Erythroblast (primary cell): Measurements from ENCODE around the gene DNAJC1.
A peak's percentile ranks its signal among the peaks of the same experiment; 100 is the strongest.
"Not testable (repeated sequence)": the region's sequence is repeated elsewhere in the genome, so short reads cannot be mapped to it uniquely, and the experiment has no call there.

Source experiments
- DNase-seq, 2 experiments: peaks; one replicate each; lab custom pipeline; 2025; lab: John Stamatoyannopoulos, UW
- GATA1 ChIP-seq: IDR thresholded peaks from 2 replicates; pipeline ENCODE4 v1.6.1; 2011; ENCODE audit warnings: low read depth, mild to moderate bottlenecking, control low read depth, low read length, moderate library complexity
- POLR2A ChIP-seq: IDR thresholded peaks from 2 replicates; pipeline ENCODE4 v1.6.1; 2011; ENCODE audit warnings: mild to moderate bottlenecking, low read length

Gene DNAJC1

DNA sequence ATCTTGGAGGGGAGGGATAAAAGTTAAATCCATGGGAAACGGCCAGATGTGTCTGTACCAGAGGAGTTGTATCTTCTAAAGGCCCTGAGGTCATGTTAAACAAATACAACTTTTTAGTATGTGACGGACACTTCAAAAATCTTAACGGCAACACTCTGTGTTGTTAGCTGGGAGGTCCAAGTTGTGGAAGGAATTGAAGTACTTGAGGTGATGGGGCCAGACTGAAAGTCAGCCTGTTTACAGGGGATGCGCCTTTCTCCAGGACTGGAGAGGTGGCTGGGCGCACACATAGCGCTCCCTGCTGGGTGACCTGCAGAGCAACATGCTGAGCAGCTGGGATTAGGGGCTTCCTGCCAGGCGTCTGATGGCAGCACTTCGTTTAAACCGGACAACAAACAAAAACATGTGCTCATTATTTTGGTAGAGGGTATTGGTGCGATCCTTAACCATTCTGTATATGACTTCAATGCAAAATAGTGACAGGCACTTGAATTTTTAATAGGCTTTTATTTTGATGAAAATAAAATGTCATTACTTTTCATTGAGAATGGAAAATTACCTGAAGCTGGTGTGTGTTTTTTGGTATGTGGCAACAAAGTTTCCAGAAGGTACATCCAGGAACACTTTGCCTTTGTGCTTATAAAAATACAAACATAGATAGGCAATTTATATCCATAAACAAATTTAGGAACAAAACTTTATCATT, 271.3 kb downstream of the DNAJC1 start:
- peak; percentile 79 to 87 for DNase-seq
- TF ChIP-seq GATA1 (no peak), POLR2A (no peak)

DNA sequence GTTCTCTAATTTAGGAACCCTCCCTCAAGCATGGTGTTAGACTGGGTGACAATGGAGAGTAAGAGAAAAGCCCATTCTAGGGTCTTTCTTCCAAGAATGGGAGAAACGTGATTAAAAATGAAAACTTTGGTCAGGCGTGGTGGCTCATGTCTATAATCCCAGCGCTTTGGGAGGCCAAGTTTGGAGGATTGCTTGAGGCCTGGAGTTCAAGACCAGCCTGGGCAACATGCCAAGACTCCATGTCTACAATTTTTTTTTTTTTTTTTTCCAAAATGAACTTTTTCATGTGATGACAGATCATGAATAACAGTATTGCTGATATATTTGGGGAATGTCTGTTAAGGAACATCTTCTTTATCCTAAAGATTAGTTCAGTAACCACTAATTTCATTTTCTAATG, 274.9 kb downstream of the DNAJC1 start:
- peak in 1 of 2 experiments; percentile 14 for DNase-seq
- TF ChIP-seq POLR2A = no peak
- no peak for TF ChIP-seq GATA1

DNA sequence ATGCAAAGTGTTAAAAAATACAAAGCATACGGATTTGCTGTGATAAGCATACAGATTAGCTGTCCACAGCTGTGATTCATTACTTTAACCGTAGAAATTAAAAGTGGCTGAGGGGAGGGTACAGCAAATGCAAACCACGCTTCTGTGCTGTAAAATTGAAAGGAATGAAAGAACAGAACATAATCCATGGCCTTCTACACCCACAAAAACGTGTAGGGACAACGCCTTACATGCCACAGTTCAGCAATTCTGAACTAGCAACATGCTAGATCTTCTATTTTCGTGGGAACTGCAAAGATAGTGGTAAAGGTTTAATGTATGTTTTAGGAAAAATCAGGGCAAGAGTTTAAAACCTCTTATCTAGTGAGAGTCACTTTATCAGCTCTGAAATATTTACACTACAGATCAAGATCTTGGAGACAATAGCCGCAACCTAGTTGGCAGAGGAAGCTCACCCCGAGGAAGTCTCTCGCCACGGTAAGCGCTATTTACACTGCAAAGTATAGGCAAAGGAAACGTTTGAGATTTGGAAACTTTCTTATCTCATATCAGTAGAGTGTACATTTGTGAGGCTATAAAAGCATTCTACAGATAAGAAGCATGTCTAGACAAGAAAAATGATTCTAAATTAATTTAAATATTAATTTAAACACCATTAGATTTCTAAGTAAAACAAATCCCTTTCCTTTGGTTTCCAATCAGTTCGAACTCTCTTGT, 275.9 kb downstream of the DNAJC1 start:
- DNase-seq = peak in 1 of 2 experiments; percentile 9
- TF ChIP-seq POLR2A (no peak), GATA1 (no peak)

DNA sequence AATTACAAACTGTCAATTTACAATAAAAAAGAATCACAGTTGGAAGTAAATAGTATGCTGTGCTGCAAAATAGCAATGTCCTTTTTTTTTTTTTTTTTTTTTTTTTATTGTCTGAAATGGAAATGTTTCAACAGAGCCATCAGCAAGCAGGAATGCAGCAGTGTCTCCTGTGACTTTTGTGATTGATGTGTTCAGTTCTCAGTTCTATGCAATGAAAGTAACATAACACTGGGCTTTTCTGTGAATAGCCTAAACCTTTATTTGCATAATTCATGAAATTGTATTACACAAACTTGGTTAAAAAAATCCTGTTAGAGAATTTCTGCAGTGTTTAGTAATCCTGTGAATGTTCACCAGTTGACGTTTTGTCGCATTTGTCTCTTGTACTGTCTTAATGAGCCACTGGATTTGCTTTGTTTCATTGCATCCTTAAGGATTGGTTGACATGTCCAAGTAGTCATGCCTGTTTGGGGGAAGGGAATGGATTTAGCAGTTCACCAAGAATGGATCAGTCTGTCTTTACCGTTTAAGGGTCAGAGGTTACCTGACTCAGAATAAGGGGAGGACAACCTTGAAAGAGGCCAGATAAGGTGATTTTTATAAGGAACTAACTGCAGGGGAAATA, 276.8 kb downstream of the DNAJC1 start:
- TF ChIP-seq POLR2A (no peak), GATA1 (no peak)
- no peak for DNase-seq

DNA sequence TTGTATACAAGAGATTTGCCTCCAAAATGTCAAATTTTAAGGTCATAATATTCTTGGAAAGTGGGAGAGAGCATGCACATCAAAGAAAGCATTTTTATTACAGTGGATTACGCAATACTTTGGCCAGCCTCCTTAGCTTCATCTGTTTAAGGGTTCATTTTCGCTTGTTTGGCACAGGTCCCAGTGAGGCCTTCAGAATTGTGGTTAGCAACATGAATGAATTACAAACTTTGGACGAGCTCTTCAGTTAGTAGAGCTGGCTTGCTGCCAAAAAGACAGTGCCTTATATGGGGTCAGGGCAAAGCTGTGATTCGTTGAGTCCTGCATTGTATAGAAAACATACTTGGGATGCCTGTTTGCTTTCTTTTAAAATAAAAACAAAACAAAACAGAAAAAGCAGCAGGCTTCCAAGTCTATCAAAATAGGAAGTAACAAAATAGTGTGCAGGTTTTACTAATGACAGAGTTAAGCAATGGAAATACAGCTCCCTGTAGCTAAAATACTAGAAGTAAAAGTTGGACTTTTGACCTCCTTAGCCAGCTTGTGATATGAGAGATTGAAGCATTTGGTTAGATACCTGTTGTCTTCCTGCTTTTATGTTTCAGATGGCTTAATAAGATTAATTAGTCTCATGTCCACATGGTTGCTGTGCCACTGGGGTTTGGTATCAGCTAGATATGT, 278.7 kb downstream of the DNAJC1 start:
- peak; percentile 93 to 97 for DNase-seq
- TF ChIP-seq GATA1 = no peak
- TF ChIP-seq POLR2A = no peak

DNA sequence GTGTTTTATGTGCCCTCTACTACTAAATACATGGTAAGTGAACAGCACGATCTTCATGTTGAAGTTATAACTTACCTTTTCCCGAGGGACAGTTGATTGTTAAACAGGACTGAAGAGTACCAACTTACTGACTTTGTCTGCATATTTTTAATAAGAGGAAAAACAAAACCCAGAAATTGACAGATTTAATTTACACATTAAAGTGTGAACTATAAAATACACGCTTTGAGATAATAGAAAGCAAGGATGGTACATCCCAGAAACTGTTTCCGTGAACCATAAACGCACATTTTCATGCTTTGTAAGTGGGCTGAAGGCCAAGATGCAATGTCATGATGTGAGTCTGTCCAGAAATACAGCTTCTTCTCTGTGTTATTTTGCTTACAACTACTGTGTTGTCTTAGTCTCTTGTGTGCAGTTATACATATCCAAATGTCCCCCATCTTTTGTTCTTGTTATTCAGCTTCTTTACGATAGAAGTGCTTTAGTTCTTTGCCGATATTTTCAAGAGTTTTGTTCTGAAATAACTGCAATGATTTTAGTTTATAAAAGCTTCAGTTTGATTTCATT, 279.4 kb downstream of the DNAJC1 start:
- TF ChIP-seq POLR2A (no peak), GATA1 (no peak)
- peak; percentile 21 to 70 for DNase-seq

DNA sequence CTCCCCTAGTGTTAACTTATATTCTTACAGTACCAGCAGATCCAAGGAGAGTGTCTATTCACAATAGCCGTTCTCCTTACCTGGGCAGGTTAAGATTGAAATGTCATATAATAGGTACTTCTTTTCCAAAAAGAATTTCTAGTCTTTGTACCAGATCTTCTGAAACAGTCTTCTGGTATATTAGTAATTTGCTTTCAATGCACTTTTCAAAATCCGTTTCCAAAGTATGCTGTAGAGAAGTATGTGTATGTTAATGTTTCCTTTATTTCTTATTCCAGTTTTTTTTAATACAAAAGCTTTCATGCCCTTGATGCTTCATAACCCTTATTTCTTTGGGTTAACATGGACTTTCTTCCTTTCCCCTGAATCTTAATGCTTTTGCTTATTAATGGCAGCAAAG, 281.3 kb downstream of the DNAJC1 start:
- DNase-seq = no peak
- TF ChIP-seq POLR2A = no peak
- no peak for TF ChIP-seq GATA1

DNA sequence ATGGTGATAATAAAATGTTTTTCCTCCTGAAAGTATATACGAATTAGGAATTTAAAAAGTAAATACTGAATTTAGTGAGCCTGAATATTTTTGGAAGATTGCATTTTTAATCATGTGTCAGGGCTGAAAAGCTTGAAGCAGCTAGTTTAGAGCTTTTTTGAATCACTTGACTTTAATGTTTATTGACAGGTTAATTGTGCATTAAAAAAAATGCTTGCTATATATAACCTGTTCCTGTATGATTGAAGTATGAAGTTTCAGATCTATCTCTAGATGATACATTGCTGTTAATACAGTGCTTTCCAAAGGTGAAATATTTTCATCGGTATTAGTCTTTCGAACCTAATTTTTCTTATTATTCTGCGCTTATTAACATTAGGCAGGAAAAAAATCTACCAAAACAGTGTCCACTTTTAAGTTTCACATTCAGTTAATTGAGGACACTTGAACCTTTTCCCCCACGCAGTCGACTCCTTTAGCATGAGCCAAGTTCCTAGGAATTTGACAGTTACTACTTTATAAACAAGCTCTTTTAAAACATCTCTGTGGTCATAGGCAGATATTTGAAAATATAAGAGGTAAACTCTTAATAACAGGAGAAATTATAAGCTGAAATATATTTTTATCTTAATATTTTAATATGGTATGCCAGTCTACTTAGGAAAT, 282.4 kb downstream of the DNAJC1 start:
- DNase-seq = no peak
- TF ChIP-seq POLR2A (no peak), GATA1 (no peak)

DNA sequence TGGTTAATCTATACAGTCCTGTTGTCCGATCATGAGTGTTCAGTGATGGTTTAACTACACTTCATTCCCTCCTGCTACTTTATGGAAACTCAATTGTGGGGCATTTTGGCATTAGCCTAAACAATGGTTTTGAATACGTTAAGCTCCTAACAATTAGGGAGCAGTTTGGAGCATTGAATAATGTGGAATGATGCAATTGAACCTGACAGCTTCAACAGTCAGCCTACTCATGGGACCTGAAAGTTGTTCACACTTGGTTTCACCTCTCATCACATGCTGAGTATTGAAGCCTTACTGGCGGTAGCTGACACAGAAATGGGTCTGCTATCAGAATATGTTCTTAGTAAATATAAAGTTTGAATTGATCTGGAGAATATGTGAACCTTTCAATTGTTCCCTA, 283.4 kb downstream of the DNAJC1 start:
- no peak for DNase-seq
- TF ChIP-seq POLR2A = no peak
- TF ChIP-seq GATA1 = no peak

DNA sequence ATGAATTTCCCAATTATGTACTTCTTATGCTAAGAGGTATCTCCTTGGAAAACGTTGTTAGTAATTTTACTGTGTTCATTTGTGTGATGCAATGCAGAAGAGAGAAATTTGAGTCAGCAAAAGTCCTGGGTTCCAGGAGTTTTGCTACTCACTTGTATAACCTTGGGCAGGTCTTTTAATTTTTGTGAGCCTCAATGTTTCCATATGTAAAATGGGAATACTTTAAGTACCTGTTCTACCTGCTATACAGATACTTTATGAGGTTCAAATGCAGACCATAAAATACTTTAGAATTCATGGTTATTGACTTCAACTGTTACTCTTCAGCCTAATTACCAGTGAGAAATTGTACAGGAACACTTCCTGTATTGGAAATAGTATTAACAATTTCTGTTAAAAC, 284.0 kb downstream of the DNAJC1 start:
- no peak for DNase-seq

DNA sequence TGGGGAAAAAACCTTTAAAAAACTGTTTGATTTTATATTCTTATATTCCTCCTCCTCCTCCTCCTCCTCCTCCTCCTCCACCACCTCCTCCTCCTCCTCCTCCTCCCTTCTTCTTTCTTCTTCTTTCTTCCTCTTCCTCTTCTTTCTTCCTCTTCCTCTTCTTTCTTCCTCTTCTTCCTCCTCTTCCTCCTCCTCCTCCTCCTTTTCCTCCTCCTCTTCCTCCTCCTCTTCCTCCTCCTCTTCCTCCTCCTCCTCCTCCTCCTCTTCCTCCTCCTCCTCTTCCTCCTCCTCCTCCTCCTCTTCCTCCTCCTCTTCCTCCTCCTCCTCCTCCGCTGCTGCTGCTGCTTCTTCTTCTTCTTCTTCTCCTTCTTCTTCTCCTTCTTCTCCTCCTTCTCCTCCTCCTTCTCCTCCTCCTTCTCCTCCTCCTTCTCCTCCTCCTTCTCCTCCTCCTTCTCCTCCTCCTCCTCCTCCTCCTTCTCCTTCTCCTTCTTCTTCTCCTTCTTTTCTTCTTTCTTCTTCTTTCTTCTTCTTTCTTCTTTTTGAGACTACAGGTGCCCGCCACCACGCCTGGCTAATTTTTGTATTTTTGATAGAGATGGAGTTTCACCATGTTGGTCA, 286.0 kb downstream of the DNAJC1 start:
- not testable (repeated sequence) for DNase-seq

More for the DNA sequence above, 284.0 kb downstream of the DNAJC1 start:
- no peak for TF ChIP-seq GATA1
- TF ChIP-seq POLR2A = no peak

DNA sequence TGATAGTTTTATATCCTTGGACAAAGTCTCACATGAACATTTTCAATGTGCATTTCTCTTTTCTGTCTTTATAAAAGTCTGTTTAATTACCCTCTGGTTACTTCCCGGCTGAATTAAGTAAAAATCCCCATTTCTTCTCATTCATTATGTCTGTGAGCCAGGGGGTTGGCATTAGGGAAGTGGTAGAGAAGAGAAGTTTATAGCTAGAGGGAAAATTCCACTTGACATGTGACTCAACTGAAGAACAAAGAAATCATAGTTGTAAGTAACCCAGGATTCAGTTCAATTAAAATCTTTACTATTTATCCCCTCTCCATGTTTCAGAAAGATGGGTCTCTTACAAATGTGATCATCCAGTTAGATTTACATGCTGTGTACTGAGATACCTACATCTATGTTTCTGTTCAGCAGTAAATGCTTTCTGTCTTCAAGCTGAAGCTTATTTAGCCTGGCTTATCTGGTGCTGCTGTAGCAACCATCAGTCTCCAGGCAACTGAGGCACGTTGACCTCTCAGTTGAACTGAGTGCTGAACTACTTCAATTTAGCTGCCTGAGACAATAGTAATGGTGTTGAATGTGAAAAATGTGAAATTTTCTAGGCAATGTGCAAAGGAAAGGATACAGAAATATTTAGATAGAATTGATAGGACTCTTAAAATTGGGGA, 287.9 kb downstream of the DNAJC1 start:
- TF ChIP-seq GATA1 = no peak
- no peak for TF ChIP-seq POLR2A
- no peak for DNase-seq

DNA sequence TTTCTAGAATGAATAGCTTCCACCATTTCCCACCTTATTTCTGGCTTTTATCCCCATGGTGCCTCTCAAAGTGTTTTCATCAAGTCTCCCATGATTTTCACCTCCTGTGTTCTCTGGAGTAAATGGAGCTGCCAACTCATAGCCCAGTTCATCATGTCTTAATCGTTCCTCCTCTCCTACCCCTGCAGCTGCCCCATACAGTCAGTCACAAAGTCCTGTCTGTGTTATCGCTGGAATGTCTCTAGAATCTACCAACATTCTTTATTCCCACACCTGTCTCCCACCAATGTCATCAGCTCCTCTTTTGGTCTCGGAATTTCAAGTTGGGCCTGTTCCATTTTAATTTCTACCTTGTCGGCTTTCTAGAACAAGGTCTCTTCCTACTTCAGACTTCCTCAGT, 290.6 kb downstream of the DNAJC1 start:
- no peak for DNase-seq
- TF ChIP-seq POLR2A (no peak), GATA1 (no peak)
